IPS-18a (cell line): Measurements from ENCODE around the gene FAM151A.

Experiments used
- H3K27ac ChIP-seq: one replicate; pipeline ENCODE4 v1.5.1; 2013; ENCODE audit warnings: low read length
- H3K27me3 ChIP-seq: one replicate; pipeline ENCODE4 v1.6.1; 2013; ENCODE audit warnings: mild to moderate bottlenecking, low read length; ENCODE audit not compliant: control insufficient read depth, insufficient read depth
- H3K36me3 ChIP-seq: one replicate; pipeline ENCODE4 v1.6.1; 2013; ENCODE audit warnings: low read depth, low read length; ENCODE audit not compliant: control insufficient read depth
- H3K4me1 ChIP-seq: one replicate; pipeline ENCODE4 v1.6.1; 2013; ENCODE audit warnings: low read depth, low read length; ENCODE audit not compliant: control insufficient read depth
- H3K4me3 ChIP-seq: one replicate; pipeline ENCODE4 v1.5.1; 2013; ENCODE audit warnings: low read length
- H3K9ac ChIP-seq: one replicate; pipeline ENCODE4 v1.6.1; 2013; ENCODE audit warnings: mild to moderate bottlenecking, low read length, moderate library complexity
- H3K9me3 ChIP-seq: one replicate; pipeline ENCODE4 v1.6.1; 2013; ENCODE audit warnings: low read depth, low read length; ENCODE audit not compliant: control insufficient read depth

FAM151A gene

GRCh38 chr1:54599211-54599823 is 24.0 kb downstream of the FAM151A start:
- Histone ChIP-seq H3K9ac (no peak overlapping the region), H3K9me3 (no peaks in the 10 kb centered on the region), H3K36me3 (no peaks in the 10 kb centered on the region), H3K4me1 (no peaks in the 10 kb centered on the region), H3K27me3 (no peaks in the 10 kb centered on the region), H3K4me3 (no peak overlapping the region), H3K27ac (no peak overlapping the region)

GRCh38 chr1:54597455-54598030 is 25.8 kb downstream of the FAM151A start:
- H3K4me1 ChIP-seq = no peaks in the 10 kb centered on the region
- no peak overlapping the region for H3K27ac ChIP-seq
- H3K9ac ChIP-seq = no peak overlapping the region
- no peaks in the 10 kb centered on the region for H3K27me3 ChIP-seq
- no peak overlapping the region for H3K4me3 ChIP-seq
- H3K9me3 ChIP-seq = no peaks in the 10 kb centered on the region
- H3K36me3 ChIP-seq = no peaks in the 10 kb centered on the region

GRCh38 chr1:54596756-54597155 is 26.6 kb downstream of the FAM151A start:
- no peaks in the 10 kb centered on the region for H3K9me3 ChIP-seq
- no peak overlapping the region for H3K9ac ChIP-seq
- H3K27ac ChIP-seq = no peak overlapping the region
- no peaks in the 10 kb centered on the region for H3K27me3 ChIP-seq
- no peak overlapping the region for H3K4me3 ChIP-seq
- H3K36me3 ChIP-seq = no peaks in the 10 kb centered on the region
- H3K4me1 ChIP-seq = no peaks in the 10 kb centered on the region

GRCh38 chr1:54595956-54596498 is 27.3 kb downstream of the FAM151A start:
- Histone ChIP-seq H3K4me3 (no peak overlapping the region), H3K36me3 (no peaks in the 10 kb centered on the region), H3K27ac (no peak overlapping the region), H3K27me3 (no peaks in the 10 kb centered on the region), H3K9ac (no peak overlapping the region), H3K9me3 (no peaks in the 10 kb centered on the region), H3K4me1 (no peaks in the 10 kb centered on the region)

- no peak overlapping the region for H3K4me3 ChIP-seq
- no peaks in the 10 kb centered on the region for H3K27me3 ChIP-seq
- no peak overlapping the region for H3K9ac ChIP-seq
- no peaks in the 10 kb centered on the region for H3K9me3 ChIP-seq
- H3K36me3 ChIP-seq = no peaks in the 10 kb centered on the region
- no peak overlapping the region for H3K27ac ChIP-seq
- H3K4me1 ChIP-seq = peaks cover 7% of the 10 kb centered on the region
Measured at GRCh38 chr1:54594463-54594862, 28.9 kb downstream of the FAM151A start.

- Histone ChIP-seq H3K27ac (no peak overlapping the region), H3K9me3 (no peaks in the 10 kb centered on the region), H3K4me1 (peaks cover 7% of the 10 kb centered on the region), H3K36me3 (no peaks in the 10 kb centered on the region), H3K9ac (no peak overlapping the region), H3K27me3 (no peaks in the 10 kb centered on the region), H3K4me3 (no peak overlapping the region)
Measured at GRCh38 chr1:54593571-54594160, 29.7 kb downstream of the FAM151A start.

- Histone ChIP-seq H3K27me3 (no peaks in the 10 kb centered on the region), H3K36me3 (no peaks in the 10 kb centered on the region), H3K4me1 (peaks cover 7% of the 10 kb centered on the region), H3K9ac (no peak overlapping the region), H3K4me3 (no peak overlapping the region), H3K27ac (no peak overlapping the region), H3K9me3 (no peaks in the 10 kb centered on the region)
Measured at GRCh38 chr1:54591127-54591756, 32.1 kb downstream of the FAM151A start.

GRCh38 chr1:54588377-54588776 is 34.9 kb downstream of the FAM151A start:
- Histone ChIP-seq H3K9me3 (no peaks in the 10 kb centered on the region), H3K4me1 (peaks cover 10% of the 10 kb centered on the region), H3K27me3 (no peaks in the 10 kb centered on the region), H3K9ac (no peak overlapping the region), H3K4me3 (no peak overlapping the region), H3K36me3 (no peaks in the 10 kb centered on the region), H3K27ac (no peak overlapping the region)

GRCh38 chr1:54585181-54586066 is 37.9 kb downstream of the FAM151A start:
- Histone ChIP-seq H3K27me3 (no peaks in the 10 kb centered on the region), H3K4me1 (peaks cover 24% of the 10 kb centered on the region), H3K9ac (no peak overlapping the region), H3K36me3 (no peaks in the 10 kb centered on the region), H3K9me3 (no peaks in the 10 kb centered on the region), H3K27ac (no peak overlapping the region), H3K4me3 (no peak overlapping the region)

GRCh38 chr1:54584575-54584974 is 38.8 kb downstream of the FAM151A start:
- no peak overlapping the region for H3K9ac ChIP-seq
- no peaks in the 10 kb centered on the region for H3K27me3 ChIP-seq
- no peaks in the 10 kb centered on the region for H3K9me3 ChIP-seq
- H3K36me3 ChIP-seq = no peaks in the 10 kb centered on the region
- no peak overlapping the region for H3K4me3 ChIP-seq
- H3K27ac ChIP-seq = no peak overlapping the region
- peaks cover 23% of the 10 kb centered on the region for H3K4me1 ChIP-seq

GRCh38 chr1:54583871-54584270 is 39.5 kb downstream of the FAM151A start:
- Histone ChIP-seq H3K4me3 (no peak overlapping the region), H3K27ac (no peak overlapping the region), H3K9ac (no peak overlapping the region), H3K36me3 (no peaks in the 10 kb centered on the region), H3K27me3 (no peaks in the 10 kb centered on the region), H3K4me1 (peaks cover 30% of the 10 kb centered on the region), H3K9me3 (no peaks in the 10 kb centered on the region)
